Trophoblast cell (in vitro differentiated cells and primary cell): ENCODE results near the gene EEIG2.
"Not testable (repeated sequence)": the region's sequence is repeated elsewhere in the genome, so short reads cannot be mapped to it uniquely, and the experiment has no call there.

Experiments used
- DNase-seq, 2 donors: peaks; one replicate each; pipeline ENCODE4 v3.0.0-alpha.2; 2016
- H2AFZ ChIP-seq: 2 replicates; pipeline ENCODE4 v1.6.1; 2013; ENCODE audit warnings: low read length, moderate library complexity, mild to moderate bottlenecking; ENCODE audit not compliant: insufficient read depth, poor library complexity
- H2AK5ac ChIP-seq: 2 replicates; pipeline ENCODE4 v1.6.1; 2013; ENCODE audit warnings: mild to moderate bottlenecking, low read length
- H2BK120ac ChIP-seq: 2 replicates; pipeline ENCODE4 v1.6.1; 2013; ENCODE audit warnings: low read length, mild to moderate bottlenecking, moderate library complexity; ENCODE audit not compliant: insufficient read depth, poor library complexity
- H2BK12ac ChIP-seq: 2 replicates; pipeline ENCODE4 v1.6.1; 2013; ENCODE audit warnings: mild to moderate bottlenecking, low read length, moderate library complexity
- H2BK5ac ChIP-seq: 2 replicates; pipeline ENCODE4 v1.6.1; 2013; ENCODE audit warnings: low read length, low read depth, moderate library complexity, mild to moderate bottlenecking; ENCODE audit not compliant: poor library complexity
- H3K14ac ChIP-seq: 2 replicates; pipeline ENCODE4 v1.6.1; 2013; ENCODE audit warnings: mild to moderate bottlenecking, low read length
- H3K18ac ChIP-seq: 2 replicates; pipeline ENCODE4 v1.6.1; 2013; ENCODE audit warnings: mild to moderate bottlenecking, low read length
- H3K23ac ChIP-seq: 2 replicates; pipeline ENCODE4 v1.6.1; 2013; ENCODE audit warnings: low read length
- H3K27ac ChIP-seq: 2 replicates; pipeline ENCODE4 v1.5.1; 2013; ENCODE audit warnings: low read depth, mild to moderate bottlenecking, inconsistent platforms, low read length, moderate library complexity
- H3K27me3 ChIP-seq: 2 replicates; pipeline ENCODE4 v1.6.1; 2013; ENCODE audit warnings: inconsistent platforms, mild to moderate bottlenecking, low read length, moderate library complexity; ENCODE audit not compliant: insufficient read depth
- H3K36me3 ChIP-seq, 2 experiments: 1 replicate in 1 of 2; 2 replicates in 1 of 2; pipeline ENCODE4 v1.6.1; 2013; ENCODE audit warnings: low read length in 2 of 2, mild to moderate bottlenecking in 2 of 2, moderate library complexity in 1 of 2; ENCODE audit not compliant: insufficient read depth in 2 of 2, control insufficient read depth in 1 of 2
- H3K4ac ChIP-seq: 2 replicates; pipeline ENCODE4 v1.6.1; 2013; ENCODE audit warnings: low read depth, mild to moderate bottlenecking, low read length, moderate library complexity
- H3K4me1 ChIP-seq, 2 experiments: 1 replicate in 1 of 2; 2 replicates in 1 of 2; pipeline ENCODE4 v1.6.1; 2013; ENCODE audit warnings: low read length in 2 of 2, mild to moderate bottlenecking in 2 of 2, moderate library complexity in 1 of 2; ENCODE audit not compliant: insufficient read depth in 2 of 2, control insufficient read depth in 1 of 2
- H3K4me2 ChIP-seq: 2 replicates; pipeline ENCODE4 v1.6.1; 2013; ENCODE audit warnings: inconsistent platforms, mild to moderate bottlenecking, low read length, moderate library complexity
- H3K4me3 ChIP-seq: 2 replicates; pipeline ENCODE4 v1.5.1; 2013; ENCODE audit warnings: mild to moderate bottlenecking, low read depth, low read length, inconsistent platforms
- H3K79me1 ChIP-seq: one replicate; pipeline ENCODE4 v1.6.1; 2013; ENCODE audit warnings: low read length
- H3K79me2 ChIP-seq: 2 replicates; pipeline ENCODE4 v1.6.1; 2013; ENCODE audit warnings: low read length, mild to moderate bottlenecking; ENCODE audit not compliant: control insufficient read depth, insufficient read depth, poor library complexity
- H3K9ac ChIP-seq: 2 replicates; pipeline ENCODE4 v1.6.1; 2013; ENCODE audit warnings: mild to moderate bottlenecking, low read length
- H3K9me3 ChIP-seq: 2 replicates; pipeline ENCODE4 v1.6.1; 2013; ENCODE audit warnings: low read depth, mild to moderate bottlenecking, control low read depth, inconsistent platforms, low read length; ENCODE audit not compliant: insufficient read depth
- H4K12ac ChIP-seq: 2 replicates; pipeline ENCODE4 v1.6.1; 2013; ENCODE audit warnings: low read depth, mild to moderate bottlenecking, low read length, moderate library complexity
- H4K8ac ChIP-seq: 2 replicates; pipeline ENCODE4 v1.6.1; 2013; ENCODE audit warnings: low read depth, mild to moderate bottlenecking, low read length, moderate library complexity
- H4K91ac ChIP-seq: one replicate; pipeline ENCODE4 v1.6.1; 2013; ENCODE audit warnings: low read depth, mild to moderate bottlenecking, low read length, moderate library complexity
- WGBS: extraction: QIAGEN DNeasy Blood & Tissue Kit; methylation state at CpG from one replicate; pipeline ENCODE4 v1.1.7; 2013; ENCODE audit warnings: missing lambda C conversion rate; ENCODE audit not compliant: insufficient read length, insufficient coverage; ENCODE audit errors: extremely low coverage; 5-methylcytosine and 5-hydroxymethylcytosine counted together

EEIG2 gene

DNA sequence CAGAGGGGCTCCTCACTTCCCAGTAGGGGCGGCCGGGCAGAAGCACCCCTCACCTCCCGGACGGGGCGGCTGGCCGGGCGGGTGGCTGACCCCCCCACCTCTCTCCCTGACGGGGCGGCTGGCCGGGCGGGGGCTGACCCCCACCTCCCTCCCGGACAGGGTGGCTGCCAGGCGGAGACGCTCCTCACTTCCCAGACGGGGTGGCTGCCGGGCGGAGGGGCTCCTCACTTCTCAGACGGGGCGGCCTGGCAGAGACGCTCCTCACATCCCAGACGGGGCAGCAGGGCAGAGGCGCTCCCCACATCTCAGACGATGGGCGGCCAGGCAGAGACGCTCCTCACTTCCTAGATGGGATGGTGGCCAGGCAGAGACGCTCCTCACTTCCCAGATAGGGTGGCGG lies 23.9 kb upstream of the EEIG2 start:
- H4K8ac ChIP-seq, H3K23ac ChIP-seq, H3K36me3 ChIP-seq, H3K4ac ChIP-seq, H2BK12ac ChIP-seq, H3K79me1 ChIP-seq, H2AFZ ChIP-seq, DNase-seq, H3K4me1 ChIP-seq, H3K14ac ChIP-seq, H2BK120ac ChIP-seq, H3K79me2 ChIP-seq, H3K4me2 ChIP-seq, H3K18ac ChIP-seq, H3K4me3 ChIP-seq, H3K27me3 ChIP-seq, H3K9me3 ChIP-seq, H3K27ac ChIP-seq, H2BK5ac ChIP-seq, H3K9ac ChIP-seq, H2AK5ac ChIP-seq, H4K12ac ChIP-seq, H4K91ac ChIP-seq: not testable (repeated sequence)
- no CpG with 5 or more reads among the region's 27 CpGs for WGBS

- H4K12ac ChIP-seq, H3K4me3 ChIP-seq, H3K18ac ChIP-seq, H3K9ac ChIP-seq, H2BK12ac ChIP-seq, H3K27me3 ChIP-seq, H3K14ac ChIP-seq, H3K79me2 ChIP-seq, H3K4ac ChIP-seq, H2AK5ac ChIP-seq, H3K36me3 ChIP-seq, H2BK120ac ChIP-seq, H2AFZ ChIP-seq, H3K4me2 ChIP-seq, H4K8ac ChIP-seq, H3K27ac ChIP-seq, H3K23ac ChIP-seq, DNase-seq, H4K91ac ChIP-seq, H3K9me3 ChIP-seq, H3K4me1 ChIP-seq, H2BK5ac ChIP-seq, H3K79me1 ChIP-seq: not testable (repeated sequence)
- WGBS = no CpG with 5 or more reads among the region's 4 CpGs
Measured at GRCh38 chr1:108536791-108537190, 23.1 kb upstream of the EEIG2 start.

DNA sequence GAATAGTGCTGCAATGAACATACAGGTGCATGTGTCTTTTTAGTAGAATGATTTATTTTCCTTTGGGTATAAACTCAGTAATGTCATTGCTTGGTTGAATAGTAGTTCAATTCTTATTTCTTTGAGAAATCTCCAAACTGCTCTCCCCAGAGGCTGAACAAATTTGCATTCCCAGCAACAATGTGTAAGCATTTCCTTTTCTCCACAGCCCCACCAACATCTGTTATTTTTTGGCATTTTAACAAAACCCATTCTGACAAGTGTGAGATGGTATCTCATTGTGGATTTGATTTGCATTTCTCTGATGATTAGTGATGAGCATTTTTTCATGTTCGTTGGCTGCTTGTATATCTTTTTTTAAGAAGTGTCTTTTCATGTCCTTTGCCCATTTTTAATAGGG lies 21.9 kb upstream of the EEIG2 start:
- no CpG with 5 or more reads among the region's 1 CpG for WGBS
- no peaks in the 10 kb centered on the region for H3K79me2 ChIP-seq
- no peak overlapping the region for H3K14ac ChIP-seq
- no peaks in the 10 kb centered on the region for H3K9me3 ChIP-seq
- no peak overlapping the region for H4K91ac ChIP-seq
- no peak overlapping the region for H3K18ac ChIP-seq
- H4K8ac ChIP-seq = no peak overlapping the region
- H3K4me2 ChIP-seq = no peak overlapping the region
- no peak overlapping the region for H2AFZ ChIP-seq
- no peak overlapping the region for H3K23ac ChIP-seq
- H3K36me3 ChIP-seq = no peaks in the 10 kb centered on the region
- no peak overlapping the region for H2BK120ac ChIP-seq
- no peak overlapping the region for H3K4ac ChIP-seq
- H3K4me3 ChIP-seq = no peak overlapping the region
- no peak overlapping the region for H3K9ac ChIP-seq
- H3K27me3 ChIP-seq = no peaks in the 10 kb centered on the region
- no peaks in the 10 kb centered on the region for H3K79me1 ChIP-seq
- H2BK12ac ChIP-seq = no peak overlapping the region
- DNase-seq = no peak
- no peak overlapping the region for H2AK5ac ChIP-seq
- H3K4me1 ChIP-seq = peaks cover 2 to 4% of the 10 kb centered on the region in 2 experiments
- no peak overlapping the region for H4K12ac ChIP-seq
- H3K27ac ChIP-seq = no peak overlapping the region
- no peak overlapping the region for H2BK5ac ChIP-seq

- Histone ChIP-seq H3K4ac (no peak overlapping the region), H4K12ac (no peak overlapping the region), H3K14ac (no peak overlapping the region), H4K91ac (no peak overlapping the region), H3K9me3 (no peaks in the 10 kb centered on the region), H2AFZ (no peak overlapping the region), H3K4me2 (no peak overlapping the region), H4K8ac (no peak overlapping the region), H2BK5ac (no peak overlapping the region), H3K79me1 (no peaks in the 10 kb centered on the region), H3K9ac (no peak overlapping the region), H2BK120ac (no peak overlapping the region), H3K4me3 (no peak overlapping the region), H3K27me3 (no peaks in the 10 kb centered on the region), H3K27ac (no peak overlapping the region), H3K18ac (no peak overlapping the region), H2AK5ac (no peak overlapping the region), H3K23ac (no peak overlapping the region), H2BK12ac (no peak overlapping the region), H3K36me3 (no peaks in the 10 kb centered on the region), H3K79me2 (no peaks in the 10 kb centered on the region), H3K4me1 (no peaks in the 10 kb centered on the region)
- DNase-seq = no peak
- no CpG with 5 or more reads among the region's 1 CpG for WGBS
Measured at GRCh38 chr1:108540977-108541376, 18.9 kb upstream of the EEIG2 start.
